ENCODE measurements around the gene BORCS8.
"Not testable (repeated sequence)": the region's sequence is repeated elsewhere in the genome, so short reads cannot be mapped to it uniquely, and the experiment has no call there.

DNA sequence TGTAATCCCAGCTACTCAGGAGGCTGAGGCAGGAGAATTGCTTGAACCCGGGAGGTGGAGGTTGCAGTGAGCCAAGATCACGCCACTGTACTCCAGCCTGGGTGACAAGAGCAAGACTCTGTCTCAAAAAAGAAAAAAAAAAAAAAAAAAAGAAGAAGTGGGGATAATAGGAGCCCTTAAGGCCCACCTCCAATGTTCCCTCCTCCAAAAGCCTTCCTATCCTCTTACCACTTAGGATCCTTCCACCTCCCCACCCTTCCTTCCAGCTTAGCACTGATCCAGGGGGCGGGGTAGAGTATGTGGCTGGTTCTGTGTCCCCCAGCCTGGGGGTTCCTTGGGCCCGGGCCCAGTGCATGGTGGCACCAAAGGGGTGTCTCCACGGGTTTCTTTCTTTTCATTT is 18.7 kb downstream of the BORCS8 start:
- not testable (repeated sequence) for TF ChIP-seq RAD21 (conservative IDR thresholded peaks at IDR 0.05)
- TF ChIP-seq, protein P1, sequence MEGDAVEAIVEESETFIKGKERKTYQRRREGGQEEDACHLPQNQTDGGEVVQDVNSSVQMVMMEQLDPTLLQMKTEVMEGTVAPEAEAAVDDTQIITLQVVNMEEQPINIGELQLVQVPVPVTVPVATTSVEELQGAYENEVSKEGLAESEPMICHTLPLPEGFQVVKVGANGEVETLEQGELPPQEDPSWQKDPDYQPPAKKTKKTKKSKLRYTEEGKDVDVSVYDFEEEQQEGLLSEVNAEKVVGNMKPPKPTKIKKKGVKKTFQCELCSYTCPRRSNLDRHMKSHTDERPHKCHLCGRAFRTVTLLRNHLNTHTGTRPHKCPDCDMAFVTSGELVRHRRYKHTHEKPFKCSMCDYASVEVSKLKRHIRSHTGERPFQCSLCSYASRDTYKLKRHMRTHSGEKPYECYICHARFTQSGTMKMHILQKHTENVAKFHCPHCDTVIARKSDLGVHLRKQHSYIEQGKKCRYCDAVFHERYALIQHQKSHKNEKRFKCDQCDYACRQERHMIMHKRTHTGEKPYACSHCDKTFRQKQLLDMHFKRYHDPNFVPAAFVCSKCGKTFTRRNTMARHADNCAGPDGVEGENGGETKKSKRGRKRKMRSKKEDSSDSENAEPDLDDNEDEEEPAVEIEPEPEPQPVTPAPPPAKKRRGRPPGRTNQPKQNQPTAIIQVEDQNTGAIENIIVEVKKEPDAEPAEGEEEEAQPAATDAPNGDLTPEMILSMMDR (IDR thresholded peaks at IDR 0.05; ENCODE audit: poor library complexity, severe bottlenecking), result not testable (repeated sequence)

Measured in neural cell (in vitro differentiated cells).